GM12891 (cell line): ENCODE results near the gene SPACA6.

Source experiments
- PAX5 ChIP-seq: IDR thresholded peaks from 2 replicates; pipeline ENCODE4 v1.6.1; 2011; ENCODE audit warnings: low read length, moderate library complexity, mild to moderate bottlenecking; ENCODE audit not compliant: insufficient read depth, severe bottlenecking
- POLR2AphosphoS5 ChIP-seq: IDR thresholded peaks from 2 replicates; pipeline ENCODE4 v1.6.1; 2011; ENCODE audit warnings: low read depth, low read length, control low read depth

DNA sequence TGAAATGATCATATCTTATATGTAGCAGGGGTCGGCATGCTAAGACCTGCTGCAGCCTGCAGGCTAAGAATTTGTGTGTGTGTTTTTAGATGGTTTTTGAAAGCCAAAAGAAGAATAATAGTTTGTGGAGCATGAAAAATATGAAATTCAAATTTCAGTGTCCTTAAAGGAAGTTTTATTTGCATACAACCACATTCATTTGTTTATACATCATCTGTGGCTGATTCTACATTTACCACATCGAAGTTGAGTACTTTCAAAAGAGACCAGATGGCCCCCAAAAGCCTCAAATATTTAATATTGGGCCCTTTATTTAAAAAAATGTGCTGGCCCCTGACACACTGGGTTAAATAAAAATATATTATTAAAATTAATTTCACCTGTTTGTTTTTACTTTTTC lies 29.4 kb downstream of the SPACA6 start:
- TF ChIP-seq POLR2AphosphoS5 (no peak), PAX5 (no peak)
